Epidermal melanocyte (primary cell): ENCODE measurements around the gene SLC27A2.

ENCODE experiments used
- DNase-seq: peaks from one replicate; pipeline ENCODE4 v3.0.0; 2011; ENCODE audit warnings: low spot score; ENCODE audit not compliant: insufficient read length

SLC27A2 gene

GRCh38 chr15:50236433-50236832 lies 54.4 kb downstream of the SLC27A2 start:
- DNase-seq = no peak

GRCh38 chr15:50238255-50238654 lies 56.3 kb downstream of the SLC27A2 start:
- no peak for DNase-seq

GRCh38 chr15:50241684-50242450 lies 59.9 kb downstream of the SLC27A2 start:
- DNase-seq = no peak

GRCh38 chr15:50244153-50244552 lies 62.2 kb downstream of the SLC27A2 start:
- no peak for DNase-seq

- DNase-seq = no peak
These were observed 63.1 kb downstream of the SLC27A2 start for GRCh38 chr15:50244959-50245624.

GRCh38 chr15:50246631-50247030 lies 64.6 kb downstream of the SLC27A2 start:
- no peak for DNase-seq

- no peak for DNase-seq
These were observed 66.0 kb downstream of the SLC27A2 start for GRCh38 chr15:50247819-50248655.

GRCh38 chr15:50248994-50249582 lies 67.1 kb downstream of the SLC27A2 start:
- DNase-seq = no peak

GRCh38 chr15:50249704-50250103 lies 67.7 kb downstream of the SLC27A2 start:
- no peak for DNase-seq

- DNase-seq = no peak
These were observed 68.9 kb downstream of the SLC27A2 start for GRCh38 chr15:50250760-50251394.

- no peak for DNase-seq
These were observed 69.7 kb downstream of the SLC27A2 start for GRCh38 chr15:50251638-50252182.

- no peak for DNase-seq
These were observed 70.6 kb downstream of the SLC27A2 start for GRCh38 chr15:50252556-50252955.

GRCh38 chr15:50256188-50257041 lies 74.4 kb downstream of the SLC27A2 start:
- DNase-seq = no peak

GRCh38 chr15:50257332-50257731 lies 75.3 kb downstream of the SLC27A2 start:
- no peak for DNase-seq

- no peak for DNase-seq
These were observed 75.9 kb downstream of the SLC27A2 start for GRCh38 chr15:50257924-50258323.

GRCh38 chr15:50259276-50259675 lies 77.3 kb downstream of the SLC27A2 start:
- DNase-seq = no peak

- no peak for DNase-seq
These were observed 79.0 kb downstream of the SLC27A2 start for GRCh38 chr15:50260969-50261496.

GRCh38 chr15:50261981-50262380 lies 80.0 kb downstream of the SLC27A2 start:
- DNase-seq = no peak

- no peak for DNase-seq
These were observed 80.5 kb downstream of the SLC27A2 start for GRCh38 chr15:50262533-50262932.

GRCh38 chr15:50265620-50266019 lies 83.6 kb downstream of the SLC27A2 start, which contains the start of gene HDC:
Gene HDC, minus strand, starts transcription at chr15:50265726. Its CDS starts 103 bp downstream, at chr15:50265623.
- no peak for DNase-seq
